MG63 (cell line): ENCODE data around the gene MLC1. TPM values are rescaled to one million over a fixed set of nuclear protein-coding genes. Genes with fewer than 3 reads are reported as not detected.

ENCODE experiments used
- DNase-seq: peaks from one replicate; pipeline ENCODE4 v3.0.0-alpha.2; 2020
- H3K27me3 ChIP-seq: fragments of 250-450 bp; sonication (Bioruptor Pico); 2 replicates; pipeline ENCODE4 v1.5.1; 2020; ENCODE audit warnings: mild to moderate bottlenecking, moderate library complexity
- H3K36me3 ChIP-seq: fragments of 250-450 bp; sonication (Bioruptor Pico); 2 replicates; pipeline ENCODE4 v1.5.1; 2020; ENCODE audit warnings: mild to moderate bottlenecking, moderate library complexity
- H3K4me3 ChIP-seq: fragments of 250-450 bp; sonication (Bioruptor Pico); 2 replicates; pipeline ENCODE4 v1.5.1; 2020; ENCODE audit warnings: mild to moderate bottlenecking, moderate library complexity
- H3K9me3 ChIP-seq: fragments of 250-450 bp; sonication (Bioruptor Pico); 2 replicates; pipeline ENCODE4 v1.5.1; 2020; ENCODE audit warnings: mild to moderate bottlenecking, moderate library complexity
- total RNA-seq: library from RNA; depleted of rRNA; stranded (reverse); fragments of >200 nt; shearing (Covaris generic); gene quantifications from 2 replicates; pipeline ENCODE4 v1.2.3, GENCODE V29; 2014; ENCODE audit warnings: low replicate concordance

MLC1 gene
- total RNA-seq, 1 experiment from 2014 or later, result not detected

DNA sequence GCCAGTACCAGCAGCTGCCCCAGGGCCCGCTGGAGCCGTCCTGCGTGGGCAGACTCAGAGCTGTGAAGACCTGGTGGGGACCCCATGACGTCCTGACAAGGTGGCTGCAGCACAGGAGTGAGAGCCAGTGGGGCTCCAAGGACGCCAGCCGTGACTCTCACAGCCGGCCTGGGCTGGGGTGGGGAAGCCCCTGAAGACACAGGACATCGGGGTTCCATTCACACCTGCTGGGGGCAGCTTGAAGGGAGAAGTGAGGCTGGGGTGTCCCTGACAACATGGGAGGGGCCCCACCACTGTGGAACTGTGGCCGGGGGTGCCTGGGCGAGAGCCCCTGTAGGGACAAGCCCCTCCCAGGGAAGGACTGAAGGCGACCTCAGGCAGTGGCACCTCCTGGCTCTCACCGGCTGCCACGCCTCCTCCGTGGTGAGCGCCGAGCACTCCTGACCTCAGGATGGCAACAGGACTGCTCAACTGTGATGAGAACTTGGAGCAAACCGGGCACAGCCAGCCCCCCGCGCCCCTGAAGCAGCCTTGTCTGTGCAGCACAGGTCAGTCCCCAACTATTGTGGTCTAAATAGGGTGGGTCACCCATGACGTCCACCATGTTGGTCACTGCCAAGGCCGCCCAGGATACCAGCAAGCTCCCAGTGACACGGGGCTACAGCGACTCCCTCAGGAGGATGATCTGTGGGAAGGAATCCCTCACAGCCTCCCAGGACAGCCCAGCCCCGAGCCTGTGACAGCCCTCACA lies 49.9 kb downstream of the MLC1 start:
- no peak overlapping the region for H3K4me3 ChIP-seq
- no peak for DNase-seq
- H3K9me3 ChIP-seq, result no peaks in the 10 kb centered on the region; the same call in 1 of the 2 replicates
- no peaks in the 10 kb centered on the region for H3K27me3 ChIP-seq
- no peaks in the 10 kb centered on the region for H3K36me3 ChIP-seq

DNA sequence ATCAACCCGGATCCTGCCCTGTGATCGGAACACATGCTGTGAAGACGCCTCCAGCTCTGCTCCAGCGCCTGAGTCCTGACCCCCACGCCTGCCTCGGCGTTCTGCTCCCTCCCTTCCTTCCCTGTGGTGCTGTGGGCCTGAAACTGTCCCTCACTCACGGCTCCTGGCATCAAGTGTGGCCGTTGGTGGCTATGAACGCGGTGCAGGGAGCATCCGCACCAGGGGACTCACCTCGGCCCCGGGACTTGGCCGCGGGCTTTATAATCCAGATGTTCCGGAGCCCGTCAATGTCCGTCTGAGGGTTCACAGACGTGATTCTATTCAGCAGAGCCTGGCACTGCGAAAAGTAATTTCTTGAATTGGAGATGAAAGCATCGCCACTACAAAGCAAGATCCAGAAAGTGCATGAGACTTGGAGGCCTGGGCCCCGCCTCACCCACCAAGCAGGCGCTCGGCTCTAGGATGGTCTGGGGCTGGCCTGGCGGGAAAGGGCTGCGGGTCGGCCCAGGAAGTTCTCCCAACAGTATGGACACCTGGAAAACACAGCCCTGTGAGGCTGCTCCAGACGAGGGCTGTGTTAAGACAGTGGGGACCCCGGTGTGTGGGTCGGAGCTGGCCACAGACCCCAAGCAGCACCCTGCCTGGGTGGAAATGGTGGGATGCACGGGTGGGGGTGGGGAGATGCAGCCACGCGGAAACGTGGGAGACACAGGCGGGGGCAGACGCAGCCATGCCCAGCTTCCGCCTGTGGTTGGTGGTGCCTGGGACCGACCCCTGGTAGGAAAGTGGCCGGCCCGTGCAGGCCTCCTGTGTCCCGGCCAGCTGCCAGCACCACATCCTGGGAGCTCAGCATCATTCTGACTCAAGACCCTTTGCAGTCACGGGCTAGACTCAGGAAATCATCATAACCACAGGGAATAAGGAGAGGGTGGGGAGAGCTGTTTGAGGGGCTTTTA lies 50.8 kb downstream of the MLC1 start:
- no peaks in the 10 kb centered on the region for H3K36me3 ChIP-seq
- peak; percentile 22 for DNase-seq

GRCh38 chr22:50032941-50033601 lies 52.2 kb downstream of the MLC1 start:
- H3K4me3 ChIP-seq, result no peak overlapping the region
- H3K36me3 ChIP-seq, result no peaks in the 10 kb centered on the region
- no peaks in the 10 kb centered on the region for H3K9me3 ChIP-seq
- no peak for DNase-seq
- peaks cover 2% of the 10 kb centered on the region; the same call in 1 of the 2 replicates for H3K27me3 ChIP-seq

More for the DNA sequence above, 50.8 kb downstream of the MLC1 start:
- H3K27me3 ChIP-seq, result peaks cover 2% of the 10 kb centered on the region; the same call in 1 of the 2 replicates
- no peak overlapping the region for H3K4me3 ChIP-seq
- H3K9me3 ChIP-seq, result no peaks in the 10 kb centered on the region; the same call in 1 of the 2 replicates

- Histone ChIP-seq H3K9me3 (no peaks in the 10 kb centered on the region), H3K36me3 (no peaks in the 10 kb centered on the region), H3K4me3 (no peak overlapping the region), H3K27me3 (peaks cover 2% of the 10 kb centered on the region; the same call in 1 of the 2 replicates)
- DNase-seq, result no peak
These were observed 52.9 kb downstream of the MLC1 start for GRCh38 chr22:50032109-50032871.

DNA sequence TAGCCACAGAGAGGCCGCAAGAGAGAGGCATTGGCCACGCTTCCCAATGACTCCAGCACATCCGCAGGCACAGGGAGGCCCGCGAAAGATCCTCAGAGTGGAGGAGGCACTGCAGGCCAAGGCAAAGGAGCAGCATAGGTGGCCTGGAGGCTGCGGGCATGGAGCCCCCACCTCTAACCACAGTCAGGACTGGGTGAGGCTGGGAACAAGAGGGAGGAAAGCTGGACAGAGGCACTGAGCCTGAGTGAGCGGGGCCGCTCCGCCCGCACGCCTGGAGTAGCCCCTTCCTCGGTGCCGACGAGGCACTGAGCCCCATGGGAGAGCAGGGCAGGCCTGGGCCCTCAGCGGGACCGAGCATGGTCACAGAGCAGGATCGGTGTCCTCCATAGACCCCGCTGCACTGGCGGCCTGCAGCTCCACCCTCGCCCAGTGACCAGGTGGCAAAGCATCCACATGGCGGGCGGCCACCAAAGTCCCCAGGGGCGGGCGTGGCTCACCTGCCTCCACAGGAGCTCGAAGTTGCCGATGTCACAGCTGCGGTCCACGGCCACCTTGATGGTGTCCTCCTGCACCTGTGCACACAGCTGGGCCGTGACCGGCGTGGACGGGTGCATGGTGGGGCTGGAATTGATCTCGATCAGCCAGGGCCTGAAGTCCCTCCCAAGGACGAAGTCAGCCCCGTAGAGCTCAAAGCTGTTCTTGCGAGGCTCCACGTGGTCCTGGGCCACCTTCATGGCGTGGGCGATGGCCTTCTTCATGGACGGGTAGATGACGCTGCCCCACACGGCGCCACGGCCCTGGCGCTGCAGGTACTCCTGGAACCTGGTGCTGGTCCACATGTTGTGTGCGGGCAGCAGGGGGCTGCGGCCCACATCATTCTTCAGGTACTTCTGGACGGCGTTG lies 53.8 kb downstream of the MLC1 start:
- no peaks in the 10 kb centered on the region for H3K9me3 ChIP-seq
- no peak overlapping the region for H3K4me3 ChIP-seq
- peaks cover 2% of the 10 kb centered on the region; the same call in 1 of the 2 replicates for H3K27me3 ChIP-seq
- no peaks in the 10 kb centered on the region for H3K36me3 ChIP-seq
- no peak for DNase-seq

- DNase-seq, result peak; percentile 73
- no peaks in the 10 kb centered on the region for H3K9me3 ChIP-seq
- no peak overlapping the region for H3K4me3 ChIP-seq
- H3K27me3 ChIP-seq, result peaks cover 4% of the 10 kb centered on the region
- H3K36me3 ChIP-seq, result no peaks in the 10 kb centered on the region
These were observed 54.7 kb downstream of the MLC1 start for GRCh38 chr22:50030297-50031188.

GRCh38 chr22:50027639-50028537 lies 57.3 kb downstream of the MLC1 start:
- H3K4me3 ChIP-seq, result no peak overlapping the region
- no peaks in the 10 kb centered on the region for H3K9me3 ChIP-seq
- no peaks in the 10 kb centered on the region for H3K36me3 ChIP-seq
- H3K27me3 ChIP-seq, result peaks cover 15% of the 10 kb centered on the region
- peak; percentile 31 for DNase-seq

DNA sequence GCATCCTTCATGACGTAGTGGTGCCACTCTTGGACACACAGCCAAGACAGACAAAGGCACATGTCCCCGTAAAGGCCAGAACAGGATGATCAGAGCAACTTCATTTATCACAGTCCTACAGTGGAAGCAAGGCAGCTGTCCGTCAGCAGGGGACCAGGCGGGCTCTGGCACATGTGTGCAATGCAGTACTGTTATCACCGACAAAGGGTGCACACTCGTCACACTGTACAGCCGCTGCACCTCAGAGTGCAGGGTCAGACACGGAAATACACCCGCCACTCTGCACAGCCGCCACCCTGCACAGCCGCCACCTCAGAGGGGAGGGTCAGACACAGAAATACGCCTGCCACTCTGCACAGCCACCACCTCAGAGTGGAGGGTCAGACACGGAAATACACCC lies 59.2 kb downstream of the MLC1 start:
- Histone ChIP-seq H3K4me3 (no peak overlapping the region), H3K36me3 (no peaks in the 10 kb centered on the region), H3K9me3 (no peaks in the 10 kb centered on the region), H3K27me3 (peaks cover 15% of the 10 kb centered on the region)
- no peak for DNase-seq

- peaks cover 14% of the 10 kb centered on the region for H3K27me3 ChIP-seq
- no peak for DNase-seq
- H3K36me3 ChIP-seq, result no peaks in the 10 kb centered on the region
- no peaks in the 10 kb centered on the region; the same call in 1 of the 2 replicates for H3K9me3 ChIP-seq
- H3K4me3 ChIP-seq, result no peak overlapping the region
These were observed 62.9 kb downstream of the MLC1 start for GRCh38 chr22:50022171-50022819.

GRCh38 chr22:50020606-50021005 lies 64.6 kb downstream of the MLC1 start:
- DNase-seq, result no peak
- no peak overlapping the region for H3K4me3 ChIP-seq
- no peaks in the 10 kb centered on the region for H3K36me3 ChIP-seq
- H3K27me3 ChIP-seq, result peaks cover 11% of the 10 kb centered on the region
- no peaks in the 10 kb centered on the region; the same call in 1 of the 2 replicates for H3K9me3 ChIP-seq

DNA sequence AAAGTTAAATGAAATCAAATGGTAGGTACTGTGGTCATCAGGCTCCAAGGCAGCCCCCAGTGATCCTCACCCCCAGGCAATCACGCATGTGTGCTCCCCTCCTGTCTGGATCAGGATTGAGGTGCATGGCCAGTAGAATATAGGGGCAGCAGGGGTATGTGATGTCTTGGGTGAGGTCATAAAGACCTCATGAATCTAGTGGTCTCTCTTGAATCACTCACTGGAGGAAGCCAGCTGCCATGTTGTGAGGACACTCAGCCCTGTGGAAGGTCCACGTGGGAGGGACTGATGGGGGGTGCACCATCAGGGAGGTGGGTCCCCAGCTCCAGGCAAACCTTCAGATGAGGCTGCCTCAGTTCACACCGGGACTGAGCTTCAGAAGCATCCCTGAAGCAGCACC lies 65.9 kb downstream of the MLC1 start:
- Histone ChIP-seq H3K4me3 (no peak overlapping the region), H3K9me3 (no peaks in the 10 kb centered on the region; the same call in 1 of the 2 replicates), H3K27me3 (peaks cover 2% of the 10 kb centered on the region; the same call in 1 of the 2 replicates), H3K36me3 (no peaks in the 10 kb centered on the region)
- DNase-seq, result no peak

GRCh38 chr22:50018608-50019285 lies 66.5 kb downstream of the MLC1 start:
- Histone ChIP-seq H3K9me3 (no peaks in the 10 kb centered on the region; the same call in 1 of the 2 replicates), H3K4me3 (no peak overlapping the region), H3K36me3 (no peaks in the 10 kb centered on the region), H3K27me3 (no peaks in the 10 kb centered on the region; the same call in 1 of the 2 replicates)
- DNase-seq, result no peak
